Measurements from ENCODE around the gene C4orf17. TPM values are rescaled to one million over a fixed set of nuclear protein-coding genes. Genes with fewer than 3 reads are reported as not detected.

C4orf17 gene
- total and polyA plus RNA-seq, 2 of the 8 experiments (the other 6 are each of a cell fraction or from before 2014, with no cell fraction given) = not detected

GRCh38 chr4:99552872-99553271, 42.1 kb downstream of the C4orf17 start:
- Histone ChIP-seq H2BK120ac (replicated peaks; ENCODE audit: low read depth, low read length) (no peak overlapping the region), H3K18ac (ENCODE audit: extremely low read depth, low read length) (no peak overlapping the region), H4K5ac (ENCODE audit: insufficient read length, low read depth, low read length) (no peak overlapping the region), H3K4me1 (replicated peaks in 1 of 4; ENCODE audit: control insufficient read depth in 3 of 4, insufficient read depth in 4 of 4, low read length in 3 of 4) (0 out of 7 replicates have a peak, but pooled peaks cover 0 to 2% (median 0%) of the 10 kb centered on the region in 4 experiments), H3K9me3 (ENCODE audit: insufficient read depth in 2 of 2, low read depth in 1 of 2, low read length in 1 of 2) (no peaks in the 10 kb centered on the region), H4K20me1 (replicated peaks in 1 of 2; ENCODE audit: control insufficient read depth in 1 of 2, insufficient read depth in 2 of 2, low read length in 2 of 2) (no peaks in the 10 kb centered on the region), H2BK20ac (ENCODE audit: low read length) (no peak overlapping the region), H3K27ac (ENCODE audit: low read depth, low read length) (no peak overlapping the region), H3K4me2 (ENCODE audit: insufficient read depth in 1 of 2, low read depth in 2 of 2, low read length in 2 of 2) (no peak overlapping the region), H3K4me3 (ENCODE audit: extremely low read depth in 1 of 4, insufficient read depth in 2 of 4, low read depth in 3 of 4, low read length in 4 of 4) (no peak overlapping the region), H4K8ac (ENCODE audit: extremely low read depth, insufficient read depth, low read length) (no peak overlapping the region), H3K36me3 (ENCODE audit: control insufficient read depth in 2 of 4, insufficient read depth in 4 of 4, low read length in 3 of 4) (no peaks in the 10 kb centered on the region), H2BK5ac (ENCODE audit: low read depth, low read length) (no peak overlapping the region), H3K14ac (ENCODE audit: insufficient read length) (no peak overlapping the region), H3K9ac (replicated peaks in 1 of 4; ENCODE audit: extremely low read depth in 1 of 4, low read depth in 3 of 4, low read length in 3 of 4) (no peak overlapping the region), H3K4ac (replicated peaks; ENCODE audit: insufficient read length, low read depth, low read length) (no peak overlapping the region), H3K23me2 (ENCODE audit: low read depth, low read length) (no peaks in the 10 kb centered on the region), H3K56ac (replicated peaks; ENCODE audit: insufficient read length, low read depth, low read length) (no peak overlapping the region), H2BK12ac (ENCODE audit: low read depth, low read length) (no peak overlapping the region), H4K91ac (replicated peaks; ENCODE audit: insufficient read length, low read length) (no peak overlapping the region), H3K79me2 (ENCODE audit: control insufficient read depth in 1 of 2, insufficient read depth in 2 of 2, low read length in 2 of 2) (no peaks in the 10 kb centered on the region), H2AK5ac (ENCODE audit: low read depth, low read length) (no peak overlapping the region), H3K27me3 (replicated peaks in 1 of 4; ENCODE audit: control insufficient read depth in 3 of 4, extremely low read depth in 1 of 4, insufficient read depth in 3 of 4, low read length in 3 of 4) (no peaks in the 10 kb centered on the region), H3K79me1 (ENCODE audit: low read depth, low read length) (no peaks in the 10 kb centered on the region), H2BK15ac (ENCODE audit: low read length) (no peak overlapping the region), H2AFZ (ENCODE audit: low read length) (no peak overlapping the region), H3K23ac (ENCODE audit: insufficient read length) (no peak overlapping the region)
- WGBS, 2 experiments (ENCODE audit: extremely low coverage in 1 of 2, insufficient coverage in 1 of 2, insufficient read length in 1 of 2, insufficient replicate concordance in 2 of 2, low coverage in 1 of 2, low lambda C conversion rate in 2 of 2, missing lambda C conversion rate in 1 of 2) = 92% methylated on average over 2 of the region's 2 CpGs; no CpG with 5 or more reads in 1 of the 2 experiments
- DNase-seq (ENCODE audit: low read depth in 1 of 2, low spot score in 2 of 2) (no peak), FAIRE-seq (no peak)
- TF ChIP-seq BCL11A (IDR thresholded peaks at IDR 0.05; ENCODE audit: low read depth in 2 of 2, low read length in 2 of 2) = no peak
- TF ChIP-seq CBX5 (IDR thresholded peaks at IDR 0.05; ENCODE audit: low read depth, low read length) = no peak
- TF ChIP-seq SP4 (IDR thresholded peaks at IDR 0.05; ENCODE audit: low read length) = no peak
- TF ChIP-seq ATF3 (IDR thresholded peaks at IDR 0.05; ENCODE audit: insufficient read depth, low read depth, low read length) = no peak
- POLR2A ChIA-PET (ENCODE audit: partially characterized antibody) = no interaction called here
- CTCF ChIA-PET (ENCODE audit: partially characterized antibody) = interaction anchor here (1.1 kb wide), 1 partner anchor 15 kb away, joined by 3 read pairs; no protein-coding TSS in a partner anchor

Measured in H1 (cell line).